ENCODE results near the gene LGALS7.
"Not testable (repeated sequence)": the region's sequence is repeated elsewhere in the genome, so short reads cannot be mapped to it uniquely, and the experiment has no call there.

Gene LGALS7

DNA sequence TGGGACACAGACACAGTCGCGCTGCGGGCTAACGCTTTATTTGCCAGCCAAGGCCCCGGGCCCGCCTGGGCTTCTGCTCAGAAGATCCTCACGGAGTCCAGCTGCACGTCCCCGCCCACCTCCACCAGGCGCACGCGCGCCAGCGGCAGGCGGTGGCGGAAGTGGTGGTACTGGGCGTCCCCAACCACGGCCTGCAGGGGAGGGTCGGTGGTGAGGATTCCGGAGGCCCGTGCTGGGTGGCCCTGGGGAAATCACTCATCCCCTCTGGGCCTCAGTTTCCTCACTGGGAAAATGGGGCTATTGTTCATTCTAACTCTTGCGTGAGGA lies 2.4 kb downstream of the LGALS7 start:
- not testable (repeated sequence) for DNase-seq (ENCODE audit: low spot score)

DNA sequence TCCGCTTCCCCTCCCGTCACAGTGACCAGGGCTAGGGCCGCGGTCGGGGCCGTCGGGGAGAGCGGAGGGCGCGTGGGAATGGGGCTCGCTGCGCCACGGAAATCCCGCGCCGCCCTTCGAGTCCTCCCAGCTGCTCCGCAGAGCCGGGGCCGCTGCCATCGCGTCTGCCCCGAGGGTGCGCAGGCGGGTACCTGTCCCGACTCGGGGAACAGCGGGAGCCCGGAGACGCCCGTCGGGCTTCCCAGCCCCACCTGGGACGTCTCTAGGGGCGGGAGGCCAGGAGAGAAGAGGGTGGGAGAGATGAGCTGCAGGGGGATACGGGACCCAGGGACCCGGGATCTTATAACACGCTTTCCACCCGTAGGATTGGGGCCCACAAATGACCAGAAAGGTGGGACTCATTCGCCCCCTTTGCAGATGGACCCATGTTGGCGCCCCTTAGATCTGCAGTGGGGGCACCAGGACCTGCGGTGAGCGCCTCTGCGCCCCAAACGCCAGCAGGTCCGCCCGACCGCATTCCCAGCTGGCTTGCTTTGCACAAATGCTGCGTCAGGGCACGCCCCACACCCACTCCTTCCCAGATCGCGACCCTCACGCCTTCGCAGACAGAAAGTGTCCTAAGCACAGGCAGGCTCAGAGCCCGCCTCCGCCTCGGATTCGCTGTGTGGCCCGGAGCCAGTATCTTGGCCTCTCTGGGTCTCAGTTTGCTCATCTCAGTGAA lies 2.9 kb downstream of the LGALS7 start:
- not testable (repeated sequence) for DNase-seq (ENCODE audit: low spot score)

- peak; percentile 88 for DNase-seq (ENCODE audit: low spot score)
Observed at GRCh38 chr19:38769635-38770211, 3.6 kb downstream of the LGALS7 start.

- no peak for DNase-seq (ENCODE audit: low spot score)
Observed at GRCh38 chr19:38766276-38767047, 6.9 kb downstream of the LGALS7 start.

DNA sequence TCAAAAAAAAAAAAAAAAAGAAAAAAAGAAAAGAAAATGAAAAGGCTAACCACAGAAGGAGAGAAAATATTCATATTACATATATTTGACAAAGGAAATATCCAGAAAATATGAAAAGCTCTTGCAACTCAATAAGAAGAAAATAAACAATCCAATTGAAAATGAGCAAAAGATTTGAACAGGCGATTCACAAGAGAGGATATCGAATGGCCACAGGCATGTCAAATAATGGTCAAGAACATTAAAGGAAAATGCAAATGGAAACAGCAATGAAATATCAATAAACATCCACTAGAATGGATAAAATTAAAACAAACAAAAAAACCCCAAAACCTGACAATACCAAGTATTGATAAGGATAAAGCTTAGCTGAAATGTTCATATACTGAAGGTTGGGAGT lies 8.1 kb downstream of the LGALS7 start:
- DNase-seq (ENCODE audit: low spot score): no peak

DNA sequence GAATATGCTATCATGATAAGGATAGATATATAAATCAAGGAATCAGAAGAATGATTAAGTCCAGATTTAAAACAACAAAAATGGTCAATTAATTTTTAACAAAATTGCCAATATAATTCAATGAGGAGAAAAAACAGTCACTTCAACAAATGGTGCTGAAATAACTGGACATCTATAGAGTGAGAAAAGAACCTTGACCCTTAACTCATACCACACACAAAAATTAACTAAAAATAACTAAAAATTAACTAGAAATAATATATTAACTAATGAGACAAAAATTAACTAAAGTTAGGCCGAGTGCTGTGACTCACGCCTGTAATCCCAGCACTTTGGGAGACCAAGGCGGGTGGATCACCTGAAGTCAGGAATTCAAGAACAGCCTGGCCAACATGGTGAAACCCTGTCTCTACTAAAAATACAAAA lies 9.5 kb downstream of the LGALS7 start:
- DNase-seq (ENCODE audit: low spot score): no peak

- not testable (repeated sequence) for DNase-seq (ENCODE audit: low spot score)
Observed at GRCh38 chr19:38761884-38762389, 11.4 kb downstream of the LGALS7 start.

DNA sequence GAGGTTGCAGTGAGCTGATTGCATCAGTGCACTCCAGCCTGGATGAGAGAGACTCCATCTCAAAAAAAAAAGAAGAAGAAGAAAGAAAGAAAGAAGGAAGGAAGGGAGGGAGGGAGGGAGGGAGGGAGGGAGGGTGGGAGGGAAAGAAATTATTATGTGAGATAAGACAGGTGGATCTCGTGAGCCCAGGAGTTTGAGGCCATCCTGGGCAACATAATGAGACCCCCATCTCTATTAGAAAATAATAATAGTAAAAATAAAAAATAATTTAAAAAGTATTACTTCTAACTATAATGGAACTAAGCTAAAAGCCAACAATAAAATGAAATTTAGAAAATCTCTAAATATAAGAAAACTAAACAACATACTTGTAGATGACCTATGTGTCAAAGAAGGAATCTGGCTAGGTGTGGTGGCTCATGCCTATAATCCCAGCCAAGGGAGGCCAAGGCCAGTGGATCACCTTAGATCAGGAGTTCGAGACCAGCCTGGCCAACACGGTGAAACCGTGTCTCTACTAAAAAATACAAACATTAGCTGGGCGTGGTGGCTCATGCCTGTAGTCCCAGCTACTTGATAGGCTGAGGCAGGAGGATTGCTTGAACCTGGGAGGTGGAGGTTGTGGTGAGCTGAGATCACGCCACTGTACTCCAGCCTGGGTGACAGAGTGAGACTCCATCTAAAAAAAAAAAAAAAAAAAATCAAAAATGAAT lies 12.4 kb downstream of the LGALS7 start:
- not testable (repeated sequence) for DNase-seq (ENCODE audit: low spot score)

DNA sequence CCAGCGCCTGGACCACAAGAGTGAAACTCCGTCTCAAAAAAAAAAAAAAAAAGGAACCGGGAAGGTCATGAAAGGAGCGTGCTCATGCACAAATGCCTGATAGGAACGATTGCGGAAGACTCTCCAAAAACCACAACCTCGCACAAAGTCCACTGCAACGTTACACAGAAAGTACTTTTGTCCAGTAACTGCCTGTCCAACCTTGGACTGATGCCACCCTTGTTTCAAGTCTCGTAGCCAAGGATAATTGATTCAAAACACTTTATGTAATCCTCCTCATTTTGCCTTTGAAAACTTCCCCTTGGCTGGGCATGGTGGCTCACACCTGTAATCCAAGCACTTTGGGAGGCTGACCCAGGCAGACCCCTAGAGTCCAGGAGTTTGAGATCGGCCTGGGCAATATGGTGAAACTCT lies 13.7 kb downstream of the LGALS7 start:
- DNase-seq (ENCODE audit: low spot score): no peak

DNA sequence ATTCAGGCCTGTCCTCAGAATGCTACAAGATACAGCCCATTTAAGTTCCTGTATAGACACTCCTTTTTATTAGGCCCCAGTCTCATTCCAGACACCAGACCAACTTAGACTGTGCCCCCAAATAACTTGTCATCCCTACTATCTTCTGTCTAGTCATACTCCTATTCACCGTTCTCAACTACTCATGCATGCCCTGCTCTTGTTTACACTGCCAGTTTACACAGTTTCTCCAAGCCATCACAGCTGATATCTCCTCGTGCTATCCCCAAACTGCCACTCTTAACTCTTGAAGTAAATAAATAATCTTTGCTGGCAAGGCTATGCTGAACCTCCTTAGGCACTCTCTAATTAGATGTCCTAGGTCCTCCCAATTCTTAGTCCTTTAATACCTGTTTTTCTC lies 19.1 kb downstream of the LGALS7 start:
- not testable (repeated sequence) for DNase-seq (ENCODE audit: low spot score)

- not testable (repeated sequence) for DNase-seq (ENCODE audit: low spot score)
Observed at GRCh38 chr19:38753783-38754182, 19.5 kb downstream of the LGALS7 start.

GRCh38 chr19:38745316-38745715 lies 28.0 kb downstream of the LGALS7 start:
- DNase-seq (ENCODE audit: low spot score): no peak

- DNase-seq (ENCODE audit: low spot score): no peak
Observed at GRCh38 chr19:38744874-38745273, 28.4 kb downstream of the LGALS7 start.

DNA sequence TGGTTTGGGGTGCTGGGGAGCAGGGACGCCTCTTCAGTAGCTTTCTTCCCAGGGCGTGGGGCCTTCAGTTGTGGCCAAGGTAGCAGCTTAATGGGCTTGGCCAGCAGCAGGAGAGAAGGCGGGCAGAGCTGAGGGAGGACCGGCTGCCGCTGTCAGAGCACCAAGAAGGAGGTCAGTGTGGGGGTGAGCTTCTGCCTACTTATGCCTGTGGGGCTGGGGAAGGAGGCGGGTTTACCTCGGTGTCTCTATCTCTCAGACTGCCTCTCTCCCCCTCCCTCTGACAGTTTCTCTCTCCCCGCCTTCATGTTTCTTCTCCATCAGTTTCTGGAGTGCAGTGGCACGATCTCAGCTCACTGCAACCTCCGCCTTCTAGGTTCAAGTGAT lies 29.0 kb downstream of the LGALS7 start, which contains the start of gene CAPN12:
CAPN12 (minus strand) TSS at position 177 of the 384 bp plus-strand sequence. CDS start 309 bp downstream, outside the sequence.
- no peak for DNase-seq (ENCODE audit: low spot score)

GRCh38 chr19:38743394-38744297 lies 29.7 kb downstream of the LGALS7 start:
- no peak for DNase-seq (ENCODE audit: low spot score)

GRCh38 chr19:38742906-38743305 lies 30.4 kb downstream of the LGALS7 start:
- no peak for DNase-seq (ENCODE audit: low spot score)

DNA sequence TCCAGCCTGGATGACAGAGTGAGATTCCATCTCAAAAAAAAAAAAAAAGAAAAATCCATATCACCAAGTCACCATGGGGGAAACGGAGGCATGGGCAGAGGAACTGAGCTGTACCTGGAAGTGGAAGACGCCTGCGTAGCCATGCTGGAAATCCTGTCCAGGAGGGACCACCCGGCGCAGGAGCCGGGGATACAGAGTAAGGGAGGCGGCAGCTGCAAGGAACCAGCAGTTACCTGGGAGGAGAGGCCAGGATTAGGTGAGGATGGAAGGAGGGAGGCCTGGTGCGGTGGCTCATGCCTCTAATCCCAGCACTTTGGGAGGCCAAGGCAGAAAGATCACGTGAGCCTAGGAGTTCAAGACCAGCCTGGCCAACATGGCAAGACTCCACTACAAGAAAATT lies 31.0 kb downstream of the LGALS7 start:
- no peak for DNase-seq (ENCODE audit: low spot score)

- DNase-seq (ENCODE audit: low spot score): no peak
Observed at GRCh38 chr19:38741670-38742069, 31.6 kb downstream of the LGALS7 start.

DNA sequence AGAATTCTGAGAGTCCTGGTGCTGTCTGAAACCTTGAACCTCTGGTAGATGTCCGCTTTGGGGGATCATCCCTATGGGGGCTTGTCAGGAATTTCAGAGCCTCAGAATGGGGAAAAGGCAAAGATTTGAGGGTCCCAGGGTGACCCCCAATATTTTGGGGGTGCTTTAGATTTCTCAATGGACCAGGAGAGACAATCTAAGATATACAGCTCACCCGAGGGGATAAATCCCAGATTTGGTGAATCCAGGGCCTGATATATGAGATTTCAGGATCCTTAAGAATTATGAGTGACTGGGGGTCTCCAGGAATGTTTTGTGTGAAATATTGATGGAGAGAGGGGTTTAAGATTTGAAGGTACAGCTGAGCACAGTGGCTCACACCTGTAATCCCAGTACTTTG lies 32.4 kb downstream of the LGALS7 start:
- no peak for DNase-seq (ENCODE audit: low spot score)

GRCh38 chr19:38740257-38740592 lies 33.1 kb downstream of the LGALS7 start:
- no peak for DNase-seq (ENCODE audit: low spot score)
